ENCODE data around the gene MYADML2.
"Not testable (repeated sequence)": the region's sequence is repeated elsewhere in the genome, so short reads cannot be mapped to it uniquely, and the experiment has no call there.

The MYADML2 gene, protein sequence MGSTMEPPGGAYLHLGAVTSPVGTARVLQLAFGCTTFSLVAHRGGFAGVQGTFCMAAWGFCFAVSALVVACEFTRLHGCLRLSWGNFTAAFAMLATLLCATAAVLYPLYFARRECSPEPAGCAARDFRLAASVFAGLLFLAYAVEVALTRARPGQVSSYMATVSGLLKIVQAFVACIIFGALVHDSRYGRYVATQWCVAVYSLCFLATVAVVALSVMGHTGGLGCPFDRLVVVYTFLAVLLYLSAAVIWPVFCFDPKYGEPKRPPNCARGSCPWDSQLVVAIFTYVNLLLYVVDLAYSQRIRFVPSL

GRCh38 chr17:81947189-81947588 lies at the start of gene MYADML2:
MYADML2 (minus strand) TSS chr17:81947233; CDS start chr17:81941741, 5,492 bp downstream.
- no peak for DNase-seq

GRCh38 chr17:81996232-81996756 lies 49.3 kb upstream of the MYADML2 start:
- no peak for DNase-seq

GRCh38 chr17:81995463-81996231 lies 48.6 kb upstream of the MYADML2 start:
- no peak for DNase-seq

- DNase-seq: no peak
Measured at GRCh38 chr17:81994593-81995462, 47.8 kb upstream of the MYADML2 start.

DNA sequence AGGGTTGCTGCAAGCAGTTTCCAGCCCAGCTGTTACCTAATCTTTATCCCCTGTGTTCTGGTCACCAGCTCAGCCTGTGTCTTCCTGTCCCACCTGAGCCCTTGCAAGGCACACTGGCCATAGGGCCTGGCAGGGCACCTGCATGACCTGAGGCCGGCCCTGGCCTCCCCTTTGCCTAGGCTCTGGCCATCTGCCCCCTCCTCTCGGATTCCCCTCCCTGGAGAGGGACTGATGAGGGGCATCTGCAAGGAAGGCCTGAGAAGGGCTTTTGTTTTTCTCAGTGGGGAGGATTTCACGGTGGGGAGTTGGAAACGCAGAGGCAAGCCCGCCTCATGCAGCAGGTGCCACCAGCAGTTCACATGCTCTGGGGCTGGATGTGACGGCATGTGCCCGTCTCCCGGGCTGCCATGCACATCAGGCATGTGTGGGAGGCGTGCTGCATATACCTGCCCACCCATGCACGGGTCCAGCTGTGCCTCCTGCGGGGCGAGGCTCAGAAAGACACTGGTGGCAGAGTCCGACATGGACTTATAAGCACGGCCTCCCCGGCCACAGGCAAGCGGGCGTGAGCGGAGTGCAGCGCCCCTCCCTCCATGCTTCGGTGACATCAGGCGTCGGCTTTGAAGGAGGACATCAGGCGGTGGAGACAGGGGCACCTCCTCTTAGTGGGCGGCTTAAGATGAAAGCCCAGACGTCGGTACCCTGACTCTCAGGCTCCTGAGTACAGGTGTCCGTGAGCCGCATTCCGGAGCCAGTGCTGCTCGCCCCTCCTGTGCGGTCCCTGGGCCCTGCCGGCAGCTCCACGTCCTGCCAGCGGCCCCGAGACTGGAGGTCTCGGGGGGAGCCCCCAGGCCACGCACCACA lies 46.9 kb upstream of the MYADML2 start:
- no peak for DNase-seq

DNA sequence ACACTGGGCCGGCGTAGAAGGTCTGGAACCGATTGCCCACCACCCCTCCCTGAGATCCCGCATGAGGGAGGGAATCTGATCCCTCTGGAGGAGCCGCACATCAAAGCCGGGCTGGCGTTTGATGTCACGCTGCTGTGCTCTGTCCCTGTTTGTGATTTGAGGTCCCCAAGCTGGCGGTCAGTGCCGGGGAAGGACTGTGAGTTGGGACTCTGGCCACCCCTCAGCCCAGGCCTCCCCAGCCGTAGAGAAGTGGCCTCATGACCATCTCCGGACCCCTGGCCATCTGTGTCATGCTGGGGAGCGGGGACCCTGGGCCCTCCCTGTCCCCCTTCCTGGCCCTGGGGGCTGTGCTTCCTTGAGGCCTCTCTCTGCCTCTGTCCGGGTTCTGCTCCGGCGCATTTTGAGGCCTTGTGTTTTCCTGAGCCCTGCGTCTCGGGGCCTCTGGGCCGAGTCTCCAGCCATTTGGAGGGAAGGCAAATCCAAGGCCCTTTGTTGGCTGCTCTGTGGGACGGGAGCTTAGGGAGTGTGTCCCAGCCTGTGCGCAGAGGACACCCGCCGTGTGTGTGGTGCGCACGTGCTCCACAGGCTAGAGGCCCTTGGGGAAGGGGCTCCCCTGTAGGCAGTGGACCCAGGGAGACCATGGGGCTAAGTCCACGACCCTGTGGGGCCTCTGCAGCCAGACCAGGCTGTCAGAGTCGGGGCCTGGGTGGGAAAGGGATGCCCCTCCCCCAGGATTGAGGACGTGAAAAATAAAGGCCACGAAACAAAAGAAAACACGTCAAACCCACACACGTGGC lies 45.5 kb upstream of the MYADML2 start:
- no peak for DNase-seq

- DNase-seq: no peak
Measured at GRCh38 chr17:81991684-81992305, 44.8 kb upstream of the MYADML2 start.

DNA sequence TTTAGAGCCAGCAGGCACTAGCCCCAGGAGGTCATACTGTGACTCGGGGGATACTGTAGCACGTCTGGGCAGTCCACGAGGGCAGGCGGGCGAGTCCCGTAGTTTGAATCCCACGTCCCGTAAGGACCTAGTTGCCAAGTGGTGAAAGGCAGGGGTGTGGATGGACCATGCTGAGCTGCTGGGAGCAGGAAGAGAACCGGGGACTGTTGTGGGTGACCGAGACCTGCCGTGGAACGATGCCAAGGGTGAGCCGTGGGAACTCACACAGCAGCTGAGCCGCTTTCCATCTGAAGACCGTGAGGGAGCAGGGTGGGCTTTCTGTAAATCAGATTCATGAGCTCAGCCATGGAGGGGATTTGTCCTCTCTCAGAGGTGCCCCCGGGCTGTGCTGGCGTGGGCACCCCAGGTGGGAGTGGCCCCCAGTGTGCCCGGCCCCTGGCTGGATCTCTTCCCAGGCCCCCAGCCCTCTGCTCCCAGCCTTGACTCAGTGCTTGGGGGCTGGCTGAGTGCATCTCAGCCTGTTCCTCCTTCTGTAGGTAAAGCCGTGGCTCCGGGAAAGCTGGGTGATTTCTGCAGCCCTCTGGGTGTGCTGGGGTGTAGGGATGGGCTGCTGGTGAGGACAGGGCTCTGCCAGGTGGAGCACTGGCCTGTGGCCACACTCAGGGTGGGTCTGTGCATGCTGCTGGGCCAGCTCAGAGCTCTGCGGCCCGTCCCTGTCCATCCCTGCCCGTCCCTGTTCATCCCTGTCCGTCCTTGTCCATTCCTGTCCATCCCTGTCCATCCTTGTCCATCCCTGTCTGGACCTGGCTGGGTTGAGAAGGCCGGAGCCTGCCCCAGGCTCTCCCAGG lies 44.0 kb upstream of the MYADML2 start:
- DNase-seq: no peak

DNA sequence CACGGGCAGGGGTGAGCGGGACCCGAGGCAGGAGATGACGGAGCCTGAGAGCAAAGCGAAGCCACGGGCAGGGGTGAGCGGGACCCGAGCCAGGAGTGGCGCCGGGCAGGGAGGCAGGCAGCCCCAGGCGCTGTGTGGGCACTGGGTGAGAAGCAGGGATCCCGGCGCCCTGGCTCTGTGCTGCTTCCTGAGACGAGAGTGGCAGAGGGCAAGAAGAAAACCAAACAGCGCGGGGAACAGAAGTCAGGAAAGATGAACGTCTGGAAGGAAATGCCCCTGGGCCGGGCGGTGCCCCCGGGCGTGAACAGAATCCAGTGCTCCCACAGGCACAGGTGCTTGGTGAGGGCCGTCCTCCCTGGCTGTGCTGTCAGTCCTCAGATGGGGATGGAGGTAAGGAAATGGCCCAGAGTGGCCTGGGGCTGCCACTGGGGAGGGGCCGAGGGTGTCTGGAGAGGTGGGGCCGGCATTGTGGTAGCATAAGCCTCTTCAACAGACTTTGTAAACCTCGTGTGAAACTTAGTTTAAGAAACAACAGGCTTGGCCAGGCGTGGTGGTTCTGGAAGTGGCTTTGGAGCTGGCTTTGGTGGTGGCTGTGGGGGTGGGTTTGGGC lies 40.2 kb upstream of the MYADML2 start:
- DNase-seq: no peak

DNA sequence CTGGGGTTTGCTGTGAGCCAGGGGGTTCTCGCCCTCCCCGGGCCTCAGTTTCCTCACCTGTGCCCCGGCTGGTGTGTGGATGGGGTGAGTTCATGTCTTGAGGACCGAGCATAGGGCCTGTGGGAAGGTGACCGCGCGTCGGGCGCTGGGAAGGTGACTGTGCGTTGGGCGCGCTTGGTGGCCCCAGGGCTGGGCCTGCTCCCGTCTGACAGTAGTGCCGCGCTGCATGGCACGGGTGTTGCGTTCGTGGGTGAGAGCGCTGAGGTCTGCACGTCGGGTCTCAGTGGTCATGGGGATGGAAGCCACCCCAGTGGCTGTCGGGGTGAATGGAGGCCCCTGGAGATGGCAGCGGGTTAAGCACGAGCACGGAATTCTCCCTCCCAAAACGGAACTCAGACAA lies 39.6 kb upstream of the MYADML2 start:
- DNase-seq: no peak

DNA sequence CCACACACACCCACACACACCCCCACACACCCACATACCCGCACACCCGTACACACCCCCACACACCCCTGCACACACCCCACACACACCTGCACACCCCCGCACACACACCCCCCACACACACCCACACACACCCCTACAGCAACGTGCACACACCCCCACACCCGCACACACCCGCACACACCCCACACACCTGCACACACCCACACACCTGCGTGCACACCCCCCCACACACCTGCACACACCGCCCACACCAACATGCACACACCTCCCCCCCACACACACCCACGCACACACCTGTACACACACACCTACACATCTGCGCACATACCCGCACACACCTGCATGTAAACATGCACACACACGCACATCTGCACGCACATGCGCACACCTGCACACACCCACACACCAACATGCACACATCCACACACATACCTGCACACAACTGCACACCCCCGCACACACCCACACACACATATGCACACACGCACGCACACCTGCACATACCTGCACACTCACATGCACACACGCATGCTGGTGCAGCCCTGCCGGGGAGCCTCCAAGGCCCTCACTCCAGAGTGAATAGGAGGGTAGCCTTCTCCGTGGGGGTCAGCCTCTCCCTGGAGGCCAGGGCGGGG lies 37.9 kb upstream of the MYADML2 start:
- no peak for DNase-seq

DNA sequence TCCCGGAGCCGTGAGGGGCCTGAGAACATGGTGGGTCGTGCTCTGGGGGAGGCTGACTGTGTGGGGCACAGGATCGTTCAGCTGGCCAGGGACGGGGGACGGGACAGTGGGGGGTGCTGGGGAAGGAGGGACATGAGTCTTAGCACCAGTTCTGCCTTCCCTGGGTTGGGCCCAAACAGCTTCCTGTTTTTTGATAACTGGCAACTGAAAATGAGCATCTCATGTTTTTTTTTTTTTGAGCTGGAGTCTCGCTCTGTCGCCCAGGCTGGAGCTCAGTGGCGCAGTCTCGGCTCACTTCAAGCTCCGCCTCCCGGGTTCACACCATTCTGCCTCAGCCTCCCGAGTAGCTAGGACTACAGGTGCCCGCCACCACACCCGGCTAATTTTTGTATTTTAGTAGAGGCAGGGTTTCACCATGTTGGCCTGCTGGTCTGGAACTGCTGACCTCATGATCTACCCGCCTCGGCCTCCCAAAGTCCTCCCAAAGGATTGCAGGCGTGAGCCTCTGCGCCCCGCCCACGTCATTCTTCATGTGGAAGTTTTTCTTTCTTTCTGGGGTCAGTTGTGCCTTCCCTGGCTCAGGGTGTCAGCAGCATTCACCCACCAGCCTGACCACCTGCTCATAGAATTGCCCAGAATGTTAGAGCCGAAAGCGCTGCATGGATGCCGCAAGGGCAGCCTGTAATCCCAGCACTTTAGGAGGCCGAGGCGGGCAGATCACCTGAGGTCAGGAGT lies 36.8 kb upstream of the MYADML2 start:
- no peak for DNase-seq

- DNase-seq: no peak
Measured at GRCh38 chr17:81983011-81983638, 36.1 kb upstream of the MYADML2 start.

DNA sequence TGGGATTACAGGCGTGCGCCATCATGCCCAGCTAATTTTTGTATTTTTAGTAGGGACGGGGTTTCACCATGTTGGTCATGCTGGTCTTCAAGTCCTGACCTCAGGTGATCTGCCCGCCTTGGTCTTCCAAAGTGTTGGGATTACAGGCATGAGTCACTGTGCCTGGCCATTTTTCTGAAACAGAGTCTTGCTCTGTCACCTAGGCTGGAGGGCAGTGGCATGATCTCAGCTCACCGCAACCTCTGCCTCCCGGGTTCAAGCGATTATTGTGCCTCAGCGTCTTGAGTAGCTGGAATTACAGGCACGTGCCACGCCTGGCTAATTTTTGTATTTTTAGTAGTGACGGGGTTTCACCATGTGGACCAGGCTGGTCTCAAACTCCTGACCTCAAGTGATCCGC lies 34.5 kb upstream of the MYADML2 start:
- not testable (repeated sequence) for DNase-seq

DNA sequence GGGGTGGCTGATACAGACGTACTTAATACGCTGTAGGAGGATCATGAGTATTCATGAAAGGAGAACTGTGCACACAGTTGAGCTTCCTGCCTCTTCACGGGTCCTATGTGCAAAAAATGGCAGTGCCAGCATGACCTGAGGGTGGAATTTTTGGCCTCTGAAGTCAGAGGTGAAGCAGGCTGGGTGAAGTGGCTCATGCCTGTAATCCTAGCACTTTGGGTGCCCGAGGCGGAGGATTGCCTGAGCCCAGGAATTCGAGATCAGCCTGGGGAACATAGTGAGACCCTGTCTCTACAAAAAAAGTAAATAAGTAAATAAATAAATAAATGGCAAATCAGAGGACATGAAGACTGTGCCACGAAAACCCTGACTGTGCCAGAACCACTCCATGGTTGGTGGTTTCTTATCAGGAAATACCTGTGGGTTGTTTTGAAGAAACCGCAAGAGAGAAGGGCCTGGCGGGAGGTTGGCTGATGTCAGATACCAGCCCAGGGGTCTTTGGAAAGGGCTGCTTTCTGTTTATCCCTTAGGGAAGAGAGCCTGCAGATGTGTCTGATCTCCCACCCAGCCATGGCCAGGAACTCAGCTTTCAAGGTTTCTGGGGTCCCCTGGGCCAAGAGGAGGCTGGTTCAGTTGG lies 33.8 kb upstream of the MYADML2 start:
- no peak for DNase-seq

DNA sequence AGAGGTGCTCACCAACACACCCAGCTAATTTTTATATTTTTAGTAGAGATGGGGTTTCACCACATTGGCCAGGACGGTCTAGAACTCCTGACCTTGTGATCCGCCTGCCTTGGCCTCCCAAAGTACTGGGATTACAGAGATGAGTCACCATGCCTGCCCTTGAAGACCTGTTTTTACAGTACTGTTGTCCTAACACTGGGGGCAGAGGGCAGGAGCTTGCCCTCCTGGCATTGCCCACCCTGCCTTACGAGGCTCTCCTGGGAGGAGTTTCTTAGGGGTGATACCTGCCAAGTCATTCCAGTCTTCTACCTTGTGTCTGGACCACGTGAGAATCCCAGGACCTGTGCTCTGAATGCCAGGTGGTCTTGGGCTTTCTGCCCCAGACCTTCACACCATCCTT lies 33.1 kb upstream of the MYADML2 start:
- no peak for DNase-seq

Measured in GF-D8 (cell line).